Stomach smooth muscle (tissue), 2 donors: ENCODE results near the gene ITPR2.
"Not testable (repeated sequence)": the region's sequence is repeated elsewhere in the genome, so short reads cannot be mapped to it uniquely, and the experiment has no call there.

Source experiments
- H3K27ac ChIP-seq: one replicate; pipeline ENCODE4 v1.7.0; 2013; ENCODE audit warnings: mild to moderate bottlenecking, low read length, inconsistent platforms
- H3K27me3 ChIP-seq, 2 donors: one replicate each; pipeline ENCODE4 v1.7.0; 2013; ENCODE audit warnings: low read length in 2 of 2; ENCODE audit not compliant: insufficient read depth in 2 of 2, control insufficient read depth in 1 of 2
- H3K36me3 ChIP-seq, 2 donors: one replicate each; pipeline ENCODE4 v1.7.0; 2013; ENCODE audit warnings: low read length in 2 of 2; ENCODE audit not compliant: control insufficient read depth in 2 of 2, insufficient read depth in 2 of 2
- H3K4me1 ChIP-seq: one replicate; pipeline ENCODE4 v1.7.0; 2013; ENCODE audit warnings: low read length; ENCODE audit not compliant: control insufficient read depth, insufficient read depth
- H3K4me3 ChIP-seq, 2 donors: one replicate each; pipeline ENCODE4 v1.7.0; 2013; ENCODE audit warnings: low read length in 2 of 2
- H3K9ac ChIP-seq, 2 donors: one replicate each; pipeline ENCODE4 v1.7.0; 2013; ENCODE audit warnings: low read length in 2 of 2, mild to moderate bottlenecking in 1 of 2
- H3K9me3 ChIP-seq, 2 donors: one replicate each; pipeline ENCODE4 v1.7.0; 2013; ENCODE audit warnings: low read length in 2 of 2; ENCODE audit not compliant: control insufficient read depth in 2 of 2
- donor health status: healthy.
- donor health status: Pancreatic carcinoma.

ITPR2 gene

GRCh38 chr12:26608273-26608672, 224.7 kb downstream of the ITPR2 start:
- Histone ChIP-seq H3K9ac (no peak overlapping the region), H3K27me3 (no peaks in the 10 kb centered on the region), H3K4me1 (no peaks in the 10 kb centered on the region), H3K27ac (no peak overlapping the region), H3K9me3 (no peaks in the 10 kb centered on the region), H3K36me3 (no peaks in the 10 kb centered on the region), H3K4me3 (no peak overlapping the region)

GRCh38 chr12:26606911-26607310, 226.1 kb downstream of the ITPR2 start:
- H3K36me3 ChIP-seq: peaks cover 0 to under 1% of the 10 kb centered on the region in 2 donors
- H3K27ac ChIP-seq: no peak overlapping the region
- no peak overlapping the region for H3K4me3 ChIP-seq
- H3K9me3 ChIP-seq: no peaks in the 10 kb centered on the region
- no peaks in the 10 kb centered on the region for H3K4me1 ChIP-seq
- H3K27me3 ChIP-seq: no peaks in the 10 kb centered on the region
- no peak overlapping the region for H3K9ac ChIP-seq

- not testable (repeated sequence) for H3K9ac ChIP-seq, H3K4me1 ChIP-seq, H3K4me3 ChIP-seq, H3K9me3 ChIP-seq, H3K27ac ChIP-seq, H3K36me3 ChIP-seq, H3K27me3 ChIP-seq
These were observed 228.2 kb downstream of the ITPR2 start for GRCh38 chr12:26604813-26605212.

GRCh38 chr12:26599096-26599695, 233.8 kb downstream of the ITPR2 start:
- Histone ChIP-seq H3K4me1 (no peaks in the 10 kb centered on the region), H3K27ac (no peak overlapping the region), H3K27me3 (no peaks in the 10 kb centered on the region), H3K9me3 (no peaks in the 10 kb centered on the region), H3K4me3 (no peak overlapping the region), H3K36me3 (peaks cover 7 to 9% of the 10 kb centered on the region in 2 donors), H3K9ac (no peak overlapping the region)

GRCh38 chr12:26595806-26596205, 237.2 kb downstream of the ITPR2 start:
- H3K4me3 ChIP-seq: no peak overlapping the region
- peaks cover 7 to 10% of the 10 kb centered on the region in 2 donors for H3K36me3 ChIP-seq
- H3K4me1 ChIP-seq: no peaks in the 10 kb centered on the region
- H3K9me3 ChIP-seq: no peaks in the 10 kb centered on the region
- no peak overlapping the region for H3K27ac ChIP-seq
- no peaks in the 10 kb centered on the region for H3K27me3 ChIP-seq
- no peak overlapping the region for H3K9ac ChIP-seq

- H3K9me3 ChIP-seq: no peaks in the 10 kb centered on the region
- H3K9ac ChIP-seq: no peak overlapping the region
- no peak overlapping the region for H3K4me3 ChIP-seq
- no peak overlapping the region for H3K27ac ChIP-seq
- H3K36me3 ChIP-seq: peaks cover 0 to 7% of the 10 kb centered on the region in 2 donors
- H3K4me1 ChIP-seq: no peaks in the 10 kb centered on the region
- no peaks in the 10 kb centered on the region for H3K27me3 ChIP-seq
These were observed 252.4 kb downstream of the ITPR2 start for GRCh38 chr12:26580619-26581018.

- H3K4me1 ChIP-seq: no peaks in the 10 kb centered on the region
- no peak overlapping the region for H3K4me3 ChIP-seq
- H3K9ac ChIP-seq: no peak overlapping the region
- peaks cover 0 to 10% of the 10 kb centered on the region in 2 donors for H3K36me3 ChIP-seq
- H3K27me3 ChIP-seq: no peaks in the 10 kb centered on the region
- no peak overlapping the region for H3K27ac ChIP-seq
- H3K9me3 ChIP-seq: no peaks in the 10 kb centered on the region
These were observed 256.7 kb downstream of the ITPR2 start for GRCh38 chr12:26576266-26576665.

GRCh38 chr12:26573225-26573909, 259.6 kb downstream of the ITPR2 start:
- H3K4me1 ChIP-seq: no peaks in the 10 kb centered on the region
- H3K9me3 ChIP-seq: no peaks in the 10 kb centered on the region
- no peak overlapping the region for H3K4me3 ChIP-seq
- no peak overlapping the region for H3K9ac ChIP-seq
- H3K36me3 ChIP-seq: peaks cover 0 to 10% of the 10 kb centered on the region in 2 donors
- no peaks in the 10 kb centered on the region for H3K27me3 ChIP-seq
- no peak overlapping the region for H3K27ac ChIP-seq

GRCh38 chr12:26572137-26572536, 260.9 kb downstream of the ITPR2 start:
- Histone ChIP-seq H3K4me3 (no peak overlapping the region), H3K9me3 (no peaks in the 10 kb centered on the region), H3K4me1 (no peaks in the 10 kb centered on the region), H3K9ac (no peak overlapping the region), H3K36me3 (peaks cover 0 to 10% of the 10 kb centered on the region in 2 donors), H3K27me3 (no peaks in the 10 kb centered on the region), H3K27ac (no peak overlapping the region)

- Histone ChIP-seq H3K4me3 (no peak overlapping the region), H3K9me3 (no peaks in the 10 kb centered on the region), H3K9ac (no peak overlapping the region), H3K4me1 (no peaks in the 10 kb centered on the region), H3K27ac (no peak overlapping the region), H3K27me3 (no peaks in the 10 kb centered on the region), H3K36me3 (peaks cover 0 to 6% of the 10 kb centered on the region in 2 donors)
These were observed 261.4 kb downstream of the ITPR2 start for GRCh38 chr12:26571560-26571959.

- Histone ChIP-seq H3K4me1 (no peaks in the 10 kb centered on the region), H3K27me3 (no peaks in the 10 kb centered on the region), H3K9me3 (no peaks in the 10 kb centered on the region), H3K4me3 (no peak overlapping the region), H3K9ac (no peak overlapping the region), H3K27ac (no peak overlapping the region), H3K36me3 (no peaks in the 10 kb centered on the region)
These were observed 265.9 kb downstream of the ITPR2 start for GRCh38 chr12:26567126-26567525.
